H1 (cell line): ENCODE measurements around the gene RETREG1. TPM values are rescaled to one million over a fixed set of nuclear protein-coding genes. Genes with fewer than 3 reads are reported as not detected.

Source experiments
- CTCF ChIA-PET: fragments of 300-600 bp; sonication (Branson Sonifier 250); formaldehyde crosslinking; loops from one replicate; lab custom pipeline; 2021; ENCODE audit not compliant: partially characterized antibody; lab: Charles Lee
- POLR2A ChIA-PET: fragments of 300-600 bp; sonication (Branson Sonifier 250); formaldehyde crosslinking; loops from one replicate; lab custom pipeline; 2021; ENCODE audit warnings: inconsistent platforms; ENCODE audit not compliant: partially characterized antibody; lab: Charles Lee
- DNase-seq, 2 experiments: peaks; one replicate each; pipeline versions ENCODE4 v3.0.0 to v3.0.0-alpha.2; 2010 to 2022; ENCODE audit warnings: low spot score in 2 of 2, low read depth in 1 of 2, mixed read lengths in 1 of 2
- FAIRE-seq: peaks from 2 replicates; lab custom pipeline; 2011; peaks lifted over from hg19 to GRCh38; lab: Jason Lieb, UNC
- H2AFZ ChIP-seq: 2 replicates; pipeline ENCODE4 v1.8.1; 2012; ENCODE audit warnings: low read length, inconsistent platforms
- H2AK5ac ChIP-seq: 2 replicates; pipeline ENCODE4 v1.6.1; 2013; ENCODE audit warnings: low read depth, low read length
- H2BK120ac ChIP-seq: replicated peaks from 2 replicates; pipeline ENCODE3; 2013; ENCODE audit warnings: low read depth, low read length, inconsistent platforms
- H2BK12ac ChIP-seq: 2 replicates; pipeline ENCODE4 v1.6.1; 2013; ENCODE audit warnings: low read depth, low read length
- H2BK15ac ChIP-seq: 2 replicates; pipeline ENCODE4 v1.6.1; 2013; ENCODE audit warnings: low read length
- H2BK20ac ChIP-seq: 2 replicates; pipeline ENCODE4 v1.6.1; 2013; ENCODE audit warnings: low read length
- H2BK5ac ChIP-seq: 2 replicates; pipeline ENCODE4 v1.6.1; 2013; ENCODE audit warnings: low read depth, low read length
- H3K14ac ChIP-seq: 2 replicates; pipeline ENCODE4 v1.6.1; 2013; ENCODE audit warnings: inconsistent platforms; ENCODE audit not compliant: insufficient read length
- H3K18ac ChIP-seq: 2 replicates; pipeline ENCODE4 v1.6.1; 2013; ENCODE audit warnings: low read length; ENCODE audit errors: extremely low read depth
- H3K23ac ChIP-seq: 2 replicates; pipeline ENCODE4 v1.6.1; 2013; ENCODE audit warnings: inconsistent platforms; ENCODE audit not compliant: insufficient read length
- H3K23me2 ChIP-seq: 2 replicates; pipeline ENCODE4 v1.6.1; 2013; ENCODE audit warnings: low read depth, low read length
- H3K27ac ChIP-seq: 2 replicates; pipeline ENCODE4 v1.6.1; 2011; ENCODE audit warnings: low read depth, low read length, inconsistent platforms
- H3K27me3 ChIP-seq, 4 experiments: replicated peaks in 1 of 4; 1 replicate in 1 of 4; 2 replicates in 3 of 4; pipeline versions ENCODE4 v1.6.1 to v1.8.1; 2011 to 2013; ENCODE audit warnings: low read length in 3 of 4, mild to moderate bottlenecking in 3 of 4, inconsistent platforms in 2 of 4, mixed read lengths in 2 of 4, moderate library complexity in 1 of 4; ENCODE audit not compliant: control insufficient read depth in 3 of 4, insufficient read depth in 3 of 4; ENCODE audit errors: extremely low read depth in 1 of 4
- H3K36me3 ChIP-seq, 4 experiments: 2 replicates each; pipeline versions ENCODE4 v1.6.1 to v1.8.1; 2011 to 2013; ENCODE audit warnings: mild to moderate bottlenecking in 4 of 4, low read length in 3 of 4, moderate library complexity in 2 of 4, control low read depth in 1 of 4, inconsistent platforms in 1 of 4; ENCODE audit not compliant: insufficient read depth in 4 of 4, control insufficient read depth in 2 of 4
- H3K4ac ChIP-seq: replicated peaks from 2 replicates; pipeline ENCODE3; 2013; ENCODE audit warnings: low read length, low read depth, mixed read lengths, inconsistent platforms; ENCODE audit not compliant: insufficient read length
- H3K4me1 ChIP-seq, 4 experiments: replicated peaks in 1 of 4; 1 replicate in 1 of 4; 2 replicates in 3 of 4; pipeline versions ENCODE4 v1.6.1 to v1.8.1; 2011 to 2013; ENCODE audit warnings: low read length in 3 of 4, inconsistent platforms in 2 of 4, mixed read lengths in 1 of 4; ENCODE audit not compliant: insufficient read depth in 4 of 4, control insufficient read depth in 3 of 4
- H3K4me2 ChIP-seq, 2 experiments: 2 replicates each; pipeline versions ENCODE4 v1.6.1 to v1.8.1; 2011 to 2013; ENCODE audit warnings: low read depth in 2 of 2, low read length in 2 of 2, control low read depth in 1 of 2, inconsistent platforms in 1 of 2, mild to moderate bottlenecking in 1 of 2; ENCODE audit not compliant: insufficient read depth in 1 of 2
- H3K4me3 ChIP-seq, 4 experiments: fragments of 200-600, 300-600 bp in 1 of 4; sonication (generic), shearing (Covaris generic), sonication (Bioruptor Twin) in 1 of 4; 2 replicates each; pipeline versions ENCODE4 v1.5.1 to v1.8.1; 2011 to 2016; ENCODE audit warnings: low read length in 4 of 4, low read depth in 3 of 4, control low read depth in 2 of 4, inconsistent platforms in 2 of 4, mild to moderate bottlenecking in 2 of 4, mixed read lengths in 1 of 4, moderate library complexity in 1 of 4; ENCODE audit not compliant: insufficient read depth in 2 of 4; ENCODE audit errors: extremely low read depth in 1 of 4
- H3K56ac ChIP-seq: replicated peaks from 2 replicates; pipeline ENCODE3; 2013; ENCODE audit warnings: low read depth, mild to moderate bottlenecking, mixed read lengths, low read length, inconsistent platforms; ENCODE audit not compliant: insufficient read length
- H3K79me1 ChIP-seq: 2 replicates; pipeline ENCODE4 v1.6.1; 2013; ENCODE audit warnings: low read depth, low read length, control low read depth
- H3K79me2 ChIP-seq, 2 experiments: 2 replicates each; pipeline versions ENCODE4 v1.6.1 to v1.8.1; 2012 to 2013; ENCODE audit warnings: low read length in 2 of 2, mild to moderate bottlenecking in 2 of 2, inconsistent platforms in 1 of 2; ENCODE audit not compliant: insufficient read depth in 2 of 2, control insufficient read depth in 1 of 2
- H3K9ac ChIP-seq, 4 experiments: replicated peaks in 1 of 4; 1 replicate in 1 of 4; 2 replicates in 3 of 4; pipeline versions ENCODE4 v1.6.1 to v1.8.1; 2011 to 2013; ENCODE audit warnings: low read depth in 3 of 4, low read length in 3 of 4, control low read depth in 2 of 4, mild to moderate bottlenecking in 2 of 4, moderate library complexity in 2 of 4, inconsistent platforms in 1 of 4; ENCODE audit errors: extremely low read depth in 1 of 4
- H3K9me3 ChIP-seq, 2 experiments: 2 replicates each; pipeline versions ENCODE4 v1.6.1 to v1.8.1; 2012 to 2013; ENCODE audit warnings: mild to moderate bottlenecking in 2 of 2, moderate library complexity in 2 of 2, control low read depth in 1 of 2, inconsistent platforms in 1 of 2, low read depth in 1 of 2, low read length in 1 of 2, mixed read lengths in 1 of 2; ENCODE audit not compliant: insufficient read depth in 2 of 2
- H4K20me1 ChIP-seq, 2 experiments: replicated peaks in 1 of 2; 2 replicates each; pipeline versions ENCODE3 to v1.8.1; 2011 to 2013; ENCODE audit warnings: inconsistent platforms in 2 of 2, low read length in 2 of 2, mild to moderate bottlenecking in 1 of 2; ENCODE audit not compliant: insufficient read depth in 2 of 2, control insufficient read depth in 1 of 2
- H4K5ac ChIP-seq: 2 replicates; pipeline ENCODE4 v1.6.1; 2013; ENCODE audit warnings: low read length, low read depth, mixed read lengths, inconsistent platforms; ENCODE audit not compliant: insufficient read length
- H4K8ac ChIP-seq: 2 replicates; pipeline ENCODE4 v1.8.0; 2013; ENCODE audit warnings: mild to moderate bottlenecking, moderate library complexity, low read length, inconsistent platforms; ENCODE audit not compliant: insufficient read depth; ENCODE audit errors: extremely low read depth
- H4K91ac ChIP-seq: replicated peaks from 2 replicates; pipeline ENCODE3; 2013; ENCODE audit warnings: low read length, mixed read lengths, inconsistent platforms; ENCODE audit not compliant: insufficient read length
- ATF2 ChIP-seq: IDR thresholded peaks from 2 replicates; pipeline ENCODE4 v1.6.1; 2012; ENCODE audit warnings: low read length, inconsistent platforms
- NANOG ChIP-seq: IDR thresholded peaks from 2 replicates; pipeline ENCODE4 v1.6.1; 2011; ENCODE audit warnings: low read length, low read depth, mild to moderate bottlenecking, inconsistent platforms; ENCODE audit not compliant: insufficient read depth, poor library complexity, severe bottlenecking
- NRF1 ChIP-seq: IDR thresholded peaks from 2 replicates; pipeline ENCODE4 v1.6.1; 2011; ENCODE audit warnings: mild to moderate bottlenecking, low read depth, low read length, improper control_type of control experiment
- POLR2AphosphoS5 ChIP-seq: IDR thresholded peaks from 2 replicates; pipeline ENCODE4 v1.6.1; 2011; ENCODE audit warnings: low read depth, low read length
- RFX5 ChIP-seq: IDR thresholded peaks from 2 replicates; pipeline ENCODE4 v1.6.1; 2011; ENCODE audit warnings: low read depth, low read length, improper control_type of control experiment, borderline replicate concordance
- SAP30 ChIP-seq: fragments of 300-600 bp; sonication (generic); IDR thresholded peaks from 2 replicates; pipeline ENCODE4 v1.7.1; 2012; ENCODE audit warnings: low read length, moderate library complexity, mild to moderate bottlenecking, inconsistent platforms; ENCODE audit not compliant: insufficient read depth, insufficient replicate concordance
- SP1 ChIP-seq: IDR thresholded peaks from 2 replicates; pipeline ENCODE4 v1.6.1; 2011; ENCODE audit warnings: low read depth, low read length
- TAF7 ChIP-seq: optimal IDR thresholded peaks from 2 replicates; pipeline ENCODE3; 2011; ENCODE audit warnings: low read depth, mild to moderate bottlenecking, inconsistent platforms, low read length, moderate library complexity, borderline replicate concordance
- TBP ChIP-seq: IDR thresholded peaks from 2 replicates; pipeline ENCODE4 v1.6.1; 2011; ENCODE audit warnings: low read depth, low read length, improper control_type of control experiment
- ZNF274 ChIP-seq: IDR thresholded peaks from 2 replicates; pipeline ENCODE4 v1.7.0; 2012; ENCODE audit warnings: low read length, borderline replicate concordance; ENCODE audit errors: extremely low read depth
- WGBS, 2 experiments: shearing (Covaris generic) in 1 of 2; methylation state at CpG; one replicate each; pipeline versions ENCODE4 v1.1.6 to v1.1.7; 2013 to 2015; ENCODE audit warnings: low lambda C conversion rate in 2 of 2, mixed read lengths in 2 of 2, inconsistent platforms in 1 of 2, low coverage in 1 of 2, missing lambda C conversion rate in 1 of 2; ENCODE audit not compliant: insufficient replicate concordance in 2 of 2, insufficient coverage in 1 of 2, insufficient read length in 1 of 2; ENCODE audit errors: extremely low coverage in 1 of 2, missing lambda C conversion rate in 1 of 2; 5-methylcytosine and 5-hydroxymethylcytosine counted together
- polyA plus RNA-seq, 7 experiments: library from polyadenylated mRNA; depleted of rRNA in 3 of 7; stranded (reverse) in 5 of 7; unstranded in 2 of 7; fragments of >200 nt in 5 of 7; fragments of 200-250 nt in 2 of 7; gene quantifications; 1 replicate in 5 of 7; 2 replicates in 1 of 7; 4 replicates in 1 of 7; pipeline versions ENCODE4 v1.2.1 to v1.2.3, GENCODE V29; 2011 to 2013; ENCODE audit warnings: missing spikeins in 2 of 7, mixed read lengths in 2 of 7
- total RNA-seq: library from RNA; stranded (reverse); fragmentation: NEBNext Ultra II Directional; extraction: Animal tissue kit (Norgen Biotek cat#: 25700); gene quantifications from 2 replicates; pipeline ENCODE4 v1.2.1, GENCODE V29; 2021
- TF ChIP-seq, protein P1 (sequence below): IDR thresholded peaks from 2 replicates; pipeline ENCODE4 v1.6.1; 2011; ENCODE audit warnings: low read length, improper control_type of control experiment

RETREG1 gene
- total and polyA plus RNA-seq, 2 of the 8 experiments (the other 6 are each of a cell fraction or from before 2014, with no cell fraction given) = 0.62 to 1.9 TPM

DNA sequence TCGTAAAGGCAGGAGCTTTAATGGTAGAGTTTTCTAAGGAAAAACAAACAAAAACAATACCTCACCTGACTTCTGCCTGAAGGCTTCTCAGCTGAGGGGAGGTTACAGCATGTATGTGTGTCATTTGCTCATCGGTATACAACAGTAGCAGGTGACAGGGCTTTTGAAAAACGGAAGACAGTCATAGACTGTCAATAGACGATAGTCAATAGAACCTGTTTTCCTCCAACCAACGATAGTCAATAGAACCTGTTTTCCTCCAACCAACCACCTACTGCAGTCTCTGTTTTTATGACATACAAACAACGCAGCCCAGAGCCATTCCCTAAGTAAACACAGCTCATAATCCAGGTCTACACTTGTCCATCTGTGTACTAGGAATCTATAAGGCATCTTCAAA, 74.6 kb downstream of the RETREG1 start:
- no peaks in the 10 kb centered on the region for H4K20me1 ChIP-seq
- 0 out of 7 replicates have a peak, but pooled peaks cover 0 to 2% (median 0%) of the 10 kb centered on the region in 4 experiments for H3K4me1 ChIP-seq
- no peak overlapping the region for H3K4ac ChIP-seq
- whole genome bisulfite sequencing, 2 experiments = 94% methylated on average over 6 of the region's 6 CpGs; no CpG with 5 or more reads in 1 of the 2 experiments
- H3K23me2 ChIP-seq = no peaks in the 10 kb centered on the region; the same call in 1 of the 2 replicates
- no peaks in the 10 kb centered on the region for H3K79me2 ChIP-seq
- H3K79me1 ChIP-seq = no peaks in the 10 kb centered on the region
- no peak overlapping the region for H3K9ac ChIP-seq
- H3K4me2 ChIP-seq = no peak overlapping the region
- H3K4me3 ChIP-seq = no peak overlapping the region
- H3K27me3 ChIP-seq = no peaks in the 10 kb centered on the region
- H4K91ac ChIP-seq = no peak overlapping the region
- ChIA-PET CTCF (interaction anchor here (0.7 to 2.2 kb wide), 6 partner anchors 8 to 52 kb away, joined by 3 to 12 read pairs (median 4); no protein-coding TSS in a partner anchor), POLR2A (no interaction called here)
- no peak overlapping the region for H2BK5ac ChIP-seq
- H2AFZ ChIP-seq = no peak overlapping the region
- H2AK5ac ChIP-seq = no peak overlapping the region
- H3K9me3 ChIP-seq = no peaks in the 10 kb centered on the region
- H3K23ac ChIP-seq = no peak overlapping the region
- no peak overlapping the region for H4K8ac ChIP-seq
- H2BK12ac ChIP-seq = no peak overlapping the region
- H3K56ac ChIP-seq = no peak overlapping the region
- no peak for DNase-seq
- H2BK15ac ChIP-seq = no peak overlapping the region
- no peak for FAIRE-seq
- no peak overlapping the region for H3K14ac ChIP-seq
- H3K18ac ChIP-seq = no peak overlapping the region
- no peak overlapping the region for H4K5ac ChIP-seq
- no peak overlapping the region for H2BK20ac ChIP-seq
- H3K36me3 ChIP-seq = no peaks in the 10 kb centered on the region
- no peak overlapping the region for H2BK120ac ChIP-seq
- H3K27ac ChIP-seq = no peak overlapping the region
- TF ChIP-seq TBP (no peak), NRF1 (no peak), ZNF274 (no peak), SP1 (no peak), ATF2 (no peak), POLR2AphosphoS5 (no peak), RFX5 (no peak), TAF7 (no peak), NANOG (no peak), SAP30 (no peak)
- TF ChIP-seq, protein P1, sequence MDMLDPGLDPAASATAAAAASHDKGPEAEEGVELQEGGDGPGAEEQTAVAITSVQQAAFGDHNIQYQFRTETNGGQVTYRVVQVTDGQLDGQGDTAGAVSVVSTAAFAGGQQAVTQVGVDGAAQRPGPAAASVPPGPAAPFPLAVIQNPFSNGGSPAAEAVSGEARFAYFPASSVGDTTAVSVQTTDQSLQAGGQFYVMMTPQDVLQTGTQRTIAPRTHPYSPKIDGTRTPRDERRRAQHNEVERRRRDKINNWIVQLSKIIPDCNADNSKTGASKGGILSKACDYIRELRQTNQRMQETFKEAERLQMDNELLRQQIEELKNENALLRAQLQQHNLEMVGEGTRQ = no peak
